GM18498 (cell line): ENCODE data around the gene CHMP4B.

Source experiments
- ATAC-seq: cut with Tn5 transposase; IDR thresholded peaks from one replicate; pipeline ENCODE4 v1.9.1; 2021; ENCODE audit warnings: mild to moderate bottlenecking, moderate library complexity; ENCODE audit not compliant: unreplicated experiment

Gene CHMP4B

DNA sequence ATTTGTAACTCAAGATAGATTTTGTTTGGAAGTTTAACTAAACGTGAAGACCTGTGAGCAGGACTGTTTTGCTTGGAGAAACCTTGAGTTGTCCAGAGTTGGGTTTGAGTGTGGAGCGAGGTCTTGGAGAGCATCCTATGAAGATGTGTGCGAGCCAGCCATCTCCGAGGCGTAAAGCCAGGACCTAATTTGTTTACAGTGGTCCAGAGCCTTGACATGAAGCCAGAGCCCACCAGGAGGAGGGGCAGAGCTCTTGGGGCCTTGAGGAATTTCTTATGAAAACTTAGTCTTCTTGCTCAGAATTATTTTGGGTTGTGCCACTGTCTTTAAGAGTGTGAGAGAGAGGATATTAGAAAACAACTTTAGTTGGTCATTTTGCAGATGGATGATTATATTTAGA is 6.3 kb downstream of the CHMP4B start:
- no peak for ATAC-seq

DNA sequence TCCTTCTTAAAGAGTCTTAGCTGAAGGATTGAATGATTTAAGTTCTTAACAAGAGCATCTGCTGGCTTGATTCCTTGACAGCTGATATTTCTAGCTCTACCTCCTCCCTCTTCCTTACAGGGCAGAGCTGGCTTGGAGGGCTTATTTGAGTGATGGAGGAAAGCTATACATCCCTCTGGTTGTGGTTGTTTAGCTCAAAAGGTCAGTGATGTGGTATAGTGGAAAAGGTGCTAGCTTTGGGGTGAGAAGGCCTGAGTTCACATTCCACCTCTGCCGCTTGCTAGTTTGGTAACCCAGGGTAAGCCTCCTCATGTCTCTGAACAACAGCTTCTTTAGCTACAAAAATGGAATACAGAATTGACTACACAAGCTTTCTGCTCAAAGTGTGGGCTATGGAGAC is 8.3 kb downstream of the CHMP4B start:
- ATAC-seq, result no peak

DNA sequence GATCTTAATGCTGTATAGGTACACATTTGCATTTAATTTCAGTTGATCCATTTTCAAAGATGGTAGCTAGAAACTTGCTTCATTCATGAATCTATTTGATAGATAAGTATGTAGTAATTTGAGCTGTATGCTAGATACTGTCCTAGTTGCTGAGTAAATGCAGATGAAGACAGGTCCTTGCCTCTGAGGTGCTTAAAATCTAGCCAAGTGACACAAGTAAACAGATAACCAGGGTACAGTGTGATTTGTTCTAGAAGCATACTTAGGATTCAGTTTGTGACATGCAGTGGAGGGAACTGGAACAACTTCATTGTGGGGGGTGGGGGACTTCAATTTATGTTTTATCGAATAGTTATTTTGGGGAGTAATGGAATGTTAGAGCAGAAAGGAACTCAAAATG is 9.2 kb downstream of the CHMP4B start:
- ATAC-seq, result no peak

DNA sequence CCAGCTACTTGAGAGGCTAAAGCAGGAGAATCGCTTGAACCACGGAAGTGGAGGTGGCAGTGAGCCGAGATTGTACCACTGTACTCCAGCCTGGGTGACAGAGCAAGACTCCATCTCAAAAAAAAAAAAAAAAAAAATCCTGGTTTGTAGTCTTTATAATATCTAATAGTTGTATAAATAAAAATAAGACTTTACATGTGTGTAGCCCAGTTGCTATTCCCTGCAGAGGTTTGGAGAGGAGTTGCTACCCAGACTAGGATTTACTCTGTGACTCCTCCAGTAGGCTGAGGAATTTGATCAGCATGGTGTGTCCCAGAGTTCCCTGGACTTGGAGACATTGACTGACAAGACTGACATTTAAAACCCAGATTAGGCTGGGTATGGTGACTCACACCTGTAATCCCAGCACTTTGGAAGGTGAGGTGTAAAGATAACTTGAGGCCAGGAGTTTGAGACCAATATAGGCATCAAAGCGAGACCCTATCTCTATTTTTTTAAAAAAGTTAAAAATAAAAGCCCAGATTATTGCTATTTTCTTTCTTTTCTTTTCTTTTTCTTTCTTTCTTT is 10.2 kb downstream of the CHMP4B start:
- no peak for ATAC-seq

DNA sequence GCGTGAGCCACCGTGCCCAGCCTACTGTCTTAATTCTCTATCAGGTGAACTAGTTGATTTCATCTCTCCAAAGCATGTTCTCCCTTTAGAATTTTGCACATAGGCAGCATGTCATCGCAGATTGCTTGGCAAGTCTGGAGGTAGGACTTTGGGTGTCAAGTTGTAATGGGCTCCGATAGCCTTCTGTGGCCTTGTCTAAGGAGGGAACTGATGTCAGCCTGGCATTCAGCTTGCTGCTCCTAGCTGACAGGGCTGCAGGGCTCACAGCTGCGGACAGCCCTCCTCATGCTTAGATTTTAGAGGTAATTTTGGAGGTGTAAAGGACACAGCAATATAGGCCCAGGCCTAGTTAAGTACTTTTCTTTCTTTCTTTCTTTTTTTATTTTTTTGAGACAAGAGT is 11.3 kb downstream of the CHMP4B start:
- ATAC-seq, result no peak

DNA sequence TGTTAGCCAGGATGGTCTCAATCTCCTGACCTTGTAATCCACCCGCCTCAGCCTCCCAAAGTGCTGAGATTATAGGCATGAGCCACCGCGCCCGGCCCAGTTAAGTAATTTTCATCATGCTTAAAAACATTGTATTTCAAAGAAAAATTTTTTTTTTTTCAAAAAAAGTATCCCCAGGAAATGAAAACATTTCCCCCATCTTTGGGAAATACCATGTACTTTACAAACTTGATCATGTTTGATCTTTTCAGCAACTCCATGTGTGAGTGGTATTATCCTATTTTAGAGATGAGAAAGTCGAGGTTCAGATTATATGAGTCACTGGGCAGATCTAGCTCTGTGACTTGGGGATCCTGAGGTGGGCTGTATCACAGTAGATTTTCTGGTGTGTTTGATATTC is 11.8 kb downstream of the CHMP4B start:
- ATAC-seq, result no peak

DNA sequence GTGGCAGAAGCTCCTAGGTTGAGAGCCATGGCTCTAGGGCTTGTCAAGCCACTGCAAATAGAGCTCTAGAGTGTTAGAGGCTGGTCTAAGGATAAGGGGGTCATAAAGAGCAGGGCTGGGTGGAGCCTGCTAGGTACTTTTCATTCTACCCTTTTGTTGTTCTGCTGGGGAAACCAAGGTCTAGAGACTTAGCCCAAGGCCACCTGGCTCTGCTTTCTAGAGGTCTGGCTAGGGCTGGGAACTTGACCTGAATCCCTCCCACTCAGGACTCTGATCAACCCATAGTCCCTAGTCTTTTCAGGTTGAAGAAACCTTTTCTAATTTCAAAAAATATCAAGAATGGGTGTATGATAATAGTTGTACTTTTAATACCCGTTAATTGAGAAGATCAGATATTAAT is 13.7 kb downstream of the CHMP4B start:
- ATAC-seq, result no peak

DNA sequence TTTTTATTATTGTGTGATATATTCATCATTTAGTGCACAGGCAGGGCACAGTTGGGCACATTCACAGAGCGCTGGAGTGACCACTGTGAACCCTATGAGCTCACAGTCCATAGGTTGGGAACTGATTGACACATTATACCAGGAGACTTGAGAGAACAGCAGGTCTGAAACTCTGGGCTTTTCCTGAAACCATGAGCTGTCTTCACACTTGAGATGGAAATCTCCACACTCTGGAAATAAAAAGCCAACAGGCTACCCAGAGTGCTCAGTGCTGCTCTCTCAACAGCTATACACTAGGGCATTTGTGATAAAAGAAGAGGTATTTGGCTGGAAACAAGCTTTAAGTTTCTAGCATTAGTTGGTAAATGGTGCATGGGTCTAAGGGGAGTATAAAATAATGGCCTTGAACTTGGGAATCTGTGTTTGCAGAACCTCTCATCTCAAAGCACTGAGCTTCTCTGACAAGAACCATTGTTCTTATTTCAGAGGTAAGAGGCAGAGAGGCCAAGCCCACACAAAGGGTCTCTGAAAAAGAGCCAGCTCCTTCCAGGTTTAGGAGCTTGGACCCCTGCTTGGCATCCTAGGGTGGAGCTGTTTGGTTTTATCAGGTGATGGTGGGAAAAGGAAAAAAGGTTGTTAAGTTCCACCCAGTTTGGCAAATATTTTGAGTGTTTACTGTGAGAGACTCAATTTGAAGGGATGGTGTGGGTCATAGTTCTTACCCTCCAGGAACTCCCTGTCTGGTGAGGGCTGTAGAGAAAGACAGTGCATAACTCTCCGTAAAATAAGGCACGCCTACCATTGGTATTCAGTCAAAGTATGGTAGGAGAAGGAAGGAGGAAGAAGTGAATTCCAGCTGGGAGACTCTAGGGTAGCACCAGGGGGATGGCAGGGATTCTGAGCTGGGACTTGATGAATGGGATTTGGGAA is 14.5 kb downstream of the CHMP4B start:
- ATAC-seq, result no peak

DNA sequence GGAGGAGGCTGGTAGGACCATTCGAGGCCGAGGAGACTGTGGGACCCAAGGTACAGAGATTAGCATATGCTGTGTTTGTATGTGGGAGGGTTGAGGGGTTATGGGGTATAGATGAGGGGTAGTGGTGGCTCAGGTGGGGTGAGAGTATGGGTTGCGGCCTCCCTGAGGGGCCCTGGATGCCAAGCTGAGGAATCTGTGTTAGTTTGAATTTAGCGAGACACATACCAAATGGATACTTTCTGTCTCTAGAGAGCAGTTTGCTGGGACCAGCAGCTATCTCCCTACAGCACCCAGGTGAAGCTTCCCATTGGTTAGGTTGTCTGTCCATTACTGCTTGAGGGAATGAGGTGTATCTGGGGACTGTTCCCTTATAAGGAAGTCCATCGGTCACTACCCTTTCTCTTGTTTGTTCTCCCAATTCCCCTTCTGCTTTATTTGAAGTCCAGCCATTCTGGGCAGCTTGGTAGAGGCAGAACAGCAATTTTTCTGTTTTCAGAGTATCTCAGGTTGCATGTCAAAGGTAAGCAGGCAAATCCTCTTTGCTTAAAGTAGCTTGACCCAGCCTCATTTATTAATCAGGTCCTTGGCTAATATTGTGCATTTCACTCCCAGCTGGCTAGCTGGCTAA is 15.2 kb downstream of the CHMP4B start:
- no peak for ATAC-seq

DNA sequence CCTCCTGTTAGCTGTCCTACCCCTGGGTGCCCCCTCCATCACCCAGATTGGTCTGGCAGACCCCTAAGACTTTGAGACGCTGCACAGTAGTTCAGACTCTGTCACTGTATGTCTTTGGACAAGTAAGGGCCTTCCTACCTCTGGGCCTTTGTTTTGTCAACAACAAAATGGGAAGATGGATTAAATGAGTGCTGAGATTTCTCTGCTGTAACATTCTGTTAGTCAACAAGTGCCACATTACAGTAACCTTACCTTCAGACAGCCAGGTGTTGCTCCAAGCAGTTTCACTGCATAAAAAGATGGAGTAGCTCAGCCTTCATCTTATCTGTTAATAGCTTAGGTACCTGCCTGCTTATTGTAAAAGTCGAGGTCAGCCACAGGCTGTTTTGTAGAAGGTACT is 16.0 kb downstream of the CHMP4B start:
- ATAC-seq, result no peak

DNA sequence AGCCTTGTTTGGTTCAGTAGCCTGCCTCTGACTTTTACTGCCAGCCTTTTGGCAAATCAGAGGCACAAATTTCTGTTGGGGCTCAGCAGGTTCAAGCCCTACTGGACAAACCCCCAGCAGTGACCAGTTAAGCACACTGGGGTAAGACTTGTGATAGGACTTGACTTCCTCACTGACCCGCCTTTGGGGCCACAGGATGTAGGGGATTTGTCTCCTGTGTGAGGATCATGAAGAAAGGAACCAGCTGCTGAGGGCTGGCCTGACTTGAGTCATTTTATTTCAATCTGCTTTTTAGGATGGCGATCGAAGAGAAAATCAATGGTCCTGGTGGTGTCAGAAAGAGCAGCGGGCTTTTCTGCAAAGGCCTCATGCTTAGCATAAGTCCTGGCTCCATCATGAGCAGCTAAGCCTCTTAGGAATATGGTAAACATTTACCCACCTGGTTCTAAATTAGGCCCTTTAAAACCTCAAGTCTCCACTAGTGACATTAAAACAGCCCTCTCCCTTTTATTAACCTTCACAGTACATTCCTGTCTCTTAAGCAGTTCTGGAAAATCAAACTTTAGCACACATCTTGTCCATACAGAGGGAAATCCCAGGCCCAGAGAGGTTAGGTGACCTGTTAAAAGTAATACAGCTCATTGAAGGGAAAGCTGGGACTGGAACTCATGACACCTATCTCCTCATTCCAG is 16.6 kb downstream of the CHMP4B start:
- no peak for ATAC-seq

DNA sequence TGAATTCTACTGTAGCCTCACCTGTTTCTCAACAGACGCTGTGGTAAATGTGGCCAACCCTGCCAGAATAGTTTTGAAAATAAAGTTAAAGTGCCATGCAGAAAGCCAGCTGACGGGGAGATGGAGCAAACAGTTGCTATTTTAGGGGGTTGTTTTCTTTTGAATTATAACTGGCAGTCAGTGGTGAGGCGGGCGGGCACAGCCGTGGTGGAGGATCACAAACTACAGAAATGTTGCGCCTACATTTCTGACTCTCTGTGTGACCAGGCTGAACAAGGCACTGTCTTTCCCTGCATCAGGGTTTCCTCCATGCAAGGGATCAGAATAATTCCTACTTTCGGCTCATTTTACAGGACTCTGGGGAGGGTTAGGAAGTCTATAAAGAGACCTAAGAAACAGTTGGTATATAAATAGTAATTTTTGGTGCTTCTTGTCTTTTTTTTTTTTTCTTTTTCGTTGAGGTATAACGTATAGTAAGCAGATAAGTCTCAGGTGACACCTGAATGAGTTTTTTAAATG is 17.2 kb downstream of the CHMP4B start:
- ATAC-seq, result no peak

DNA sequence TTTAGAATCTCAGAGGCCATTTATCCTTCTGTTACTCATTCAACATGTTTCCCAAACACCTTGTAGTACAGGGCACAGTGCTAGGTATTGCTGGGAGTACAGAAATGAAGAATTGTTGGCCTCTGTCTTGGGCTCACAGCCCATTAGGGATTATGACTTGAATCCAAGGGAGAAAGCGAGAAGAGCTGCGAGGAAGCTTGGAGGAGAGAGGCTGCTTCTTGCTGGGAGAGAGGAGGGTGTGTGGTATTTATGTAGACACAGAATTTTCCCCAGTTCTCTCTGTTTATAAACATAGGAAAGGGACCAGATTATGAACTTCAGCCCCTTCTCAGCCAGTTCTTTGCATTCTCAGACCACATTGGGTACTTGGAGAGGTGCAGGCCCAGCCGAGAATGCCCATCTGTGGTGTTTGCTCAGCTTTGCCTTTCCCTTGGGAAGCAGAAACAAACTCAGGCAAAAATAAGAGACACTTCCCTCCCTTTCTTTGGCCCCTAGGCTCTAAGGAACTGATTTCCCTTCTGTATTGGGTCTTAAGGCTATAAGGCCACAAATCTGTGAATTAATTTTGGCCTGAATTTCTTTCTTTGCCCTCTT is 17.9 kb downstream of the CHMP4B start:
- no peak for ATAC-seq

DNA sequence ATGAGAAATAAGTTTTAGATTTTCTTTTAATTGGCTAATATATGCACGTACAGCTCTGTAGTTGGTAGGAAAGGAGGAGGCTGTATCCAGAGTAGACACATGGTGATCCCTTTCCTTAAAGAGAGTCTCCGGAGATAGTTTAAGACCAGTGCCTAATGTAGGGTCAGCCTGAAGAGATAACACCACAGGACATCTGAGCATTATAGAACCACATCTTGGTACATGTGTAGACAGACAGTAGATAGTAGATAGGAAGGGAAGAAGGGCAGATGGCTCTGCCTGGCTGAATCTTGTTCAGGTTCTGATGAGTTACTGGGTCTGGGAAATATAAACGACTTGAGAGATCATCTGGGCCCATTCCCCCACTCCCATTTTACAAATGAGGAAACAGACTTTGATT is 18.5 kb downstream of the CHMP4B start:
- ATAC-seq, result no peak

DNA sequence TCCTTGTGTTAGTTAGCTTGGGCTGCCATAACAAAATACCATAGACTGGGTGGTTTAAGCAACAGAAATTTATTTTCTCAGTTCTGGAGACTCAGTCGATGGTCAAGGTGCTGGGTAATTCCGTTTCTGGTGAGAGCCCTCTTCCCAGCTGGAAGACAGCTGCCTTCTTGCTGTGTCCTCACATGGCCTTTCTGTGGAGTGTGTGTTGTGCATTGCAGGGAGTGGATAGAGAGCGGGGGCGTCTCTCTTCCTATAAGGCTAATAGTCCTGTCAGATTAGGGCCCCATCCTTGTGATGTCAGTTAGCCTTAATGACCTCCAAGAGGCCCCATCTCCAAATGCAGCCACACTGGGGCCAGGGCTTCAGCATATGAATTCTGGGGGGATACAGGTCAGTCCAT is 19.2 kb downstream of the CHMP4B start:
- ATAC-seq, result no peak

DNA sequence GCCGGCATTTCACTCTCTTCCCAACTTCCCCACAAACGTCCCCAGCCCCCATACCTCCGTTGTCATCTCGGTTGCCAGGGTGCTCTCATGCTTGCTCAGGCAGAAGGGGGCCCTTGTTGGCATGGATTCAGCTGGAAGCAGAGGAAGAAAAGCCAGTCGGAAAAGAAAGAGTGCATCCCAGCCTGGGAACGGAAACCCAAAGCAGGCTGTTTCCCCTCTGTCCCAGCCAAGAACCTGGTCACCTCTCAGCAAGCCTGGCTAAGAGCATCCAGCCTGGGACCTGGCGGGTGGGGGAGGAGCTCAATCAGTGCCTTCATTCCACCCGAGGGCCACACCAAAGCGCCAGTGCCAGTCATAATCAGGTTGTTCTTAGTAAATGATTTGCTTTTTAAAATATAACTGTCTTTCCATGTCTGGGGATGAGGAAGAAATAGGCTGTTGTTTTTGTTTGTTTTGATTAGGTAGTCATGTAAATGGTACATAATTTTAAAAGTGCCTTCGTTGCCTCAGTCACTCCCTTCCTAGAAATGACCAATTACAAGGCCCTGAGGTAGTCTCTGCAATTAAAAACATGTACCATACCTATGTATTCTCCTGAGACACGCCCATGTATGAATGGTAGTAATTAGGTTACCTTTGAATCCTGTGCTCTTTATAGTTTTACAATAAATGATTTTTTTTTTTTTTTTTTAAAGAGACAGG is 21.1 kb downstream of the CHMP4B start:
- ATAC-seq, result no peak

DNA sequence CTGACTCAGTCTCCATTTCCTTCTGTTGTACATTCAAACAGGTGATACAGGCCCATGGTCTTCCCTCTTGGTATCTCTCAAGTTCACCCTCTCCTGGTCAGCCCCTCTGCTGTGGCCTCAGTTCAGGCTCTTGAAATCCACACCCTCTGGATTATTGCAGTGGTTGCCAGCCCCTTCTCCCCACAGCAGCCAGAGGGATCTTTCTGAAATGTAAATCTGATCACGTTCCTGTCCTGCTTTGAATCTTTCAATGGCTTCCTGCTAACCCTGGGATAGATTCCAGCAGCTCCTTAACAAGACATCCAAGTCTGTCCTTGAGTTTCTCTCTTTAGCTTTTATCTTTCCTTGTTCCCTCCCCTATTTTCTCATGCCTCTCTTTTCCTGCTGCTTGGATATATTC is 22.2 kb downstream of the CHMP4B start:
- no peak for ATAC-seq

DNA sequence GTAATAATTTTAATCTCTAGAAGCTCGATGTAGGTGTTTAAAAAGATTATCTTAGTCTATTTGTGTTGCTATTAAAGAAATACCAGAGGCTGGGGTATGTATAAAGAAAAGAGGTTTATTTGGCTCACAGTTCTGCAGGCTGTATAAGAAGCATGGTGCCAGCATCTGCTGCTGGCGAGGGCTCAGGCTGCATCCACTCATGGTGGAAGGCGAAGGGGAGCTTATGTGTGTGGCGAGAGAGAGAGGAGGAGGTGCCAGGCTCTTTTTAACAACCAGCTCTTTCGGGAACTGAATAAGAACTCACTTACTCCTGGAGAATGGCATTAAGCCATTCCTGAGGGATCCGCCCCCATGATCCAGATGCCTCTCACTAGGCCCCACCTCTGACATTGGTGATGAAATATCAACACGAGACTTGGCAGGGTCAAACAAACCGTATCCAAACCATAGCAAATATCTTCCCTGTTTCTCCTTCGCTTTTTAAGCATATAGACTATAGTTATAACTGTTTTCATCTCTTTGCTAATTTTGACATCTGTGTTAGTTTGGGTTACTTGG is 24.5 kb downstream of the CHMP4B start:
- no peak for ATAC-seq

DNA sequence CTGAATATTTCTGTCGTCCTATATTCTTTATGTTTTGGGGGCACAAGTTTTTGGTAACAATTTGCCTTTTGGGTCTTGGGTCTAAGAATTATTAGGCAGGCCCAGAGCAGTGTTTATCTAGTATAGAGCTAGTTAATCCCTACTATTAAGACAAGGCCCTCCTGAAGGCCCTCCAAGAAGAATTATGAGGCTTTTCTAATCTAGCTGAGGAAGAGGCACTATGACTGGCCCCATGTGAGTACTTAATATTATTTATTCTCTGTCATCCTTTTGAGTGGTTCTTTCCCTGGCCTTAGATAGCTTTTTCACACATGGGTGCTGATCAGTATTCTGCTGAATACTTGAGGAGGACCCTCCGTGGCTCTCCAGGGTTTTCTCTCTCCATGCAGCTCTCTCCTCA is 25.1 kb downstream of the CHMP4B start:
- no peak for ATAC-seq
